ENCODE results near the gene CHST7. TPM values are rescaled to one million over a fixed set of nuclear protein-coding genes. Genes with fewer than 3 reads are reported as not detected.

The CHST7 gene
- total and polyA plus RNA-seq, 12 donors = 1.4 to 24.1 (median 5.3) TPM

GRCh38 chrX:46642145-46642544 is 68.6 kb downstream of the CHST7 start:
- no peak overlapping the region for H3K27ac ChIP-seq
- no peaks in the 10 kb centered on the region for H3K9me3 ChIP-seq (replicated peaks in 1 of 3)
- H3K4me1 ChIP-seq (replicated peaks in 1 of 2) = no peaks in the 10 kb centered on the region
- H3K36me3 ChIP-seq (replicated peaks in 1 of 2) = no peaks in the 10 kb centered on the region
- WGBS, 4 donors = 39 to 50% (median 46%) methylated on average over 4 of the region's 4 CpGs
- no peak overlapping the region for H3K4me3 ChIP-seq
- intact Hi-C loops (cut with DNase I) = no loop called here
- peak in 2 of 7 donors; percentile 12 to 55 for DNase-seq
- no peak for TF ChIP-seq POLR2A (IDR thresholded peaks at IDR 0.05)
- TF ChIP-seq CTCF (IDR thresholded peaks at IDR 0.05) = peak in 5 of 6 experiments; percentile 46 to 60 (median 49)
- peaks cover 2% of the 10 kb centered on the region for H3K27me3 ChIP-seq

- Histone ChIP-seq H3K27me3 (peaks cover 2% of the 10 kb centered on the region), H3K27ac (no peak overlapping the region), H3K36me3 (replicated peaks in 1 of 2) (no peaks in the 10 kb centered on the region), H3K4me1 (replicated peaks in 1 of 2) (no peaks in the 10 kb centered on the region), H3K4me3 (no peak overlapping the region), H3K9me3 (replicated peaks in 1 of 3) (no peaks in the 10 kb centered on the region)
- intact Hi-C loops (cut with DNase I) = no loop called here
- no peak for DNase-seq
- TF ChIP-seq CTCF (IDR thresholded peaks at IDR 0.05) (no peak), POLR2A (IDR thresholded peaks at IDR 0.05) (no peak)
- WGBS, 4 donors = 53 to 72% (median 71%) methylated on average over 3 of the region's 3 CpGs
Observed at GRCh38 chrX:46643636-46644035, 70.1 kb downstream of the CHST7 start.

GRCh38 chrX:46645614-46646013 is 72.0 kb downstream of the CHST7 start:
- peaks cover 13% of the 10 kb centered on the region for H3K27me3 ChIP-seq
- 66 to 94% (median 83%) methylated on average over 4 of the region's 4 CpGs for WGBS, 4 donors
- intact Hi-C loops (cut with DNase I) = no loop called here
- H3K36me3 ChIP-seq (replicated peaks in 1 of 2) = no peaks in the 10 kb centered on the region
- peaks cover 0 to 10% of the 10 kb centered on the region in 2 donors for H3K4me1 ChIP-seq (replicated peaks in 1 of 2)
- TF ChIP-seq CTCF (IDR thresholded peaks at IDR 0.05) = no peak
- TF ChIP-seq POLR2A (IDR thresholded peaks at IDR 0.05) = no peak
- no peak overlapping the region for H3K4me3 ChIP-seq
- H3K9me3 ChIP-seq (replicated peaks in 1 of 3) = no peaks in the 10 kb centered on the region
- DNase-seq = no peak
- H3K27ac ChIP-seq = no peak overlapping the region

GRCh38 chrX:46647251-46647650 is 73.7 kb downstream of the CHST7 start:
- no peak for DNase-seq
- Histone ChIP-seq H3K27me3 (peaks cover 13% of the 10 kb centered on the region), H3K4me1 (replicated peaks in 1 of 2) (peaks cover 0 to 10% of the 10 kb centered on the region in 2 donors), H3K9me3 (replicated peaks in 1 of 3) (no peaks in the 10 kb centered on the region), H3K36me3 (replicated peaks in 1 of 2) (no peaks in the 10 kb centered on the region), H3K27ac (no peak overlapping the region), H3K4me3 (no peak overlapping the region)
- WGBS, 4 donors = 73 to 86% (median 78%) methylated on average over 5 of the region's 5 CpGs
- intact Hi-C loops (cut with DNase I) = no loop called here
- TF ChIP-seq POLR2A (IDR thresholded peaks at IDR 0.05) (no peak), CTCF (IDR thresholded peaks at IDR 0.05) (no peak)

Small RNA genes lying within 50 kb of the gene (small RNA-seq; reads per million reads assigned to genes)
- 0 reads per million in 2 donors for gene RF00017

Other genes with a start within 250 kb of the CHST7 start
- gene ZNF674, start 28.3 kb upstream of the CHST7 start, total RNA-seq = 10 to 100 TPM in 1 of 9 donors, 1 to 10 TPM in 8; 2.1 to 16.3 (median 4.8) TPM
- gene ZNF674, start 28.3 kb upstream of the CHST7 start, polyA plus RNA-seq = 1 to 10 TPM in 2 of 3 donors, under 1 TPM in 1; 0.71 to 3.6 (median 1.9) TPM
- gene SLC9A7, start 185.4 kb downstream of the CHST7 start, total RNA-seq = 10 to 100 TPM in 8 of 9 donors, 1 to 10 TPM in 1; 3.5 to 22.8 (median 12.7) TPM
- gene SLC9A7, start 185.4 kb downstream of the CHST7 start, polyA plus RNA-seq = 1 to 10 TPM; 2.3 to 5.7 (median 3.9) TPM

Measured in adrenal gland (tissue), 12 donors.